Head of caudate nucleus (tissue), 42 donors: ENCODE measurements around the gene GJC1.
"Not testable (repeated sequence)": the region's sequence is repeated elsewhere in the genome, so short reads cannot be mapped to it uniquely, and the experiment has no call there.

Experiments used
- DNase-seq, 42 donors: peaks; one replicate each; pipeline versions ENCODE4 v3.0.0 to v3.0.0-alpha.2; 2020 to 2021; ENCODE audit warnings: mixed read lengths in 7 of 42
- intact Hi-C: fragments of 100-400 bp; cut with DNase I; formaldehyde crosslinking; loops from one replicate; pipeline ENCODE4 v1.15.0; 2022

Gene GJC1

DNA sequence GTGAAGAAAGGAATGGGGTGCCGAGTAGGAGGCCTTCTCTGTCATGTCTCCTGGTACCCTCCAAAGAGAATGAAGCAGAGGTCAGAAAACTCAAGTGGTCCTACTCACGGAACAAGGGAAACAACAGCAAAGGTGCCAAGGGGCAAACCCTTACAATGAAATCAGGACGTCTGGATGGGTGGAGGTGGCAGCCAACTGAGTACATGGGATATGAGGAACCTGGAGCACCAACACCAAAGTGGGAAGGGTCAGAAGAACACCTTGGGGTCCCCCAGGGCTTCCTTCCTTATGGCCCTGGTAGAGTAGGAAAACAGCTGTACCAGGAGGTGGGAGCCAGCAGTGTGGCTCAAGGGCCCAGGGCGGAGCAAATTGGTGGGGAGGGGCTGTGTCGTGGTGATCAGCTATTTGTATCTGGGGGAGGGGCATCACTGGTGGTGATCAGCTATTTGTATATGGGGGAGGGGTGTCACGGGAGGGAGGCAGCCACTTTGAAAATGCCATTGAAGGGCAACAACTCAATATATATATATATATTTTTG, 18.2 kb upstream of the GJC1 start:
- DNase-seq: no peak
- intact Hi-C loops: no loop called here

GRCh38 chr17:44847586-44847985, 17.5 kb upstream of the GJC1 start, which contains the start of gene HIGD1B:
Gene HIGD1B (plus strand): TSS chr17:44847883. CDS start chr17:44848153, 270 bp downstream.
- intact Hi-C loops: no loop called here
- no peak for DNase-seq

DNA sequence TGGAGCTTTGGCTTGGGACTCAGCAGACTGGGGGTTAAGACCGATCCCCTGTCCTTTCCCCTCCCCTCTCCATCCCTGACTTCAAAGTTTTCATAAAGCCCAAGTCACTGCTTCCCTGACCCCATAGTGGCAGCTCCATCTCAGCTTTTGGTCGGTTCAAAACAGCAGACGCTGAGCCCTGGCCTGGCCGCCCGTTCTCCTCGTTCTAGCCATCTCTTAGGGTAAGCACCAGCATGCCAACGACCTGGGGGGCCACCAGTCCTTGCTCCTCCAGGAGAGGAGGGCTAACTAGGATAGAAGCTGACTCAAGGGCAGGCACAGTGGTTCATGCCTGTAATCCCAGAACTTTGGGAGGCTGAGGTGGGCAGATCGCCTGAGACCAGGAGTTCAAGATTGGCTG, 16.1 kb upstream of the GJC1 start:
- no peak for DNase-seq
- intact Hi-C loops: no loop called here

GRCh38 chr17:44844390-44844830, 14.3 kb upstream of the GJC1 start:
- no peak for DNase-seq
- intact Hi-C loops: no loop called here

DNA sequence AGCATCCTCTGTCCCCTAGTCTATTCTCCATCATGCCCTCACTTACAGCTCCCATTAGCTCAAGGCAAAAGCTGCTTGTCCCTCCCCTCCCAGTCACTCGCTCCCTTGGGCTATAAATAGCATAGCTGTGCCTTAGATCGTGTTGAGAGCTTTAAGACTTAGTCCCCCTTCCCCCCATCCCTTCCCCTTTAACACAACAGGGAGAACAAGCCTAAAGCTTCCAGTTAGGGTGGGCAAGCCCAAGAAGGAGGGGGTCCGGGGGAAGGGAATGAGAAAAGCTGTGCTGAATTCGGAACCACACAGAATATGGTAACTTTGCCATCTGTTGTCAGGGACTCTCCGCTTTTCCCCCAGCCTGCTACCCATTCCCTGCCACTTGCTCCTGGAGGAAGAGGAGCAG, 12.7 kb upstream of the GJC1 start:
- intact Hi-C loops: no loop called here
- no peak for DNase-seq

DNA sequence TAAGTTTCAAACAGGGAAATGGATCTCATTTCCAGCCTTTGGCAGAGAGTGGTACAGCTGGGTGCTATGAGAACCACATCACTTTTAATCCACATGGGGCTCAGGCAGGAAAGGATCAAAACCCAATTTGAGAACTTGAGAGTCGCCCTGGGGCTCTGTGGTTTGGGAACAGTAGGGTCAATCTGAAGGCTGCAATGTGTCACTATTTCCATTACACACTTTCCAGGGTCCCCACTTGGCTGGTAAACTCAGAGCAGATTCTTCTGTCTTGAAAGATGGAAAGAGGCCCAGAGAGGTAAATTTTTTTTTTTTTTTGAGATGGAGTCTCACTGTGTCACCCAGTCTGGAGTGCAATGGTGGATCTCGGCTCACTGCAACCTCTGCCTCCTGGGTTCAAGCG, 10.8 kb upstream of the GJC1 start:
- intact Hi-C loops: no loop called here
- DNase-seq: no peak

- no peak for DNase-seq
- intact Hi-C loops: no loop called here
These were observed 10.2 kb upstream of the GJC1 start for GRCh38 chr17:44840274-44840673.

- DNase-seq: no peak
- intact Hi-C loops: no loop called here
These were observed 7.1 kb upstream of the GJC1 start for GRCh38 chr17:44837196-44837595.

DNA sequence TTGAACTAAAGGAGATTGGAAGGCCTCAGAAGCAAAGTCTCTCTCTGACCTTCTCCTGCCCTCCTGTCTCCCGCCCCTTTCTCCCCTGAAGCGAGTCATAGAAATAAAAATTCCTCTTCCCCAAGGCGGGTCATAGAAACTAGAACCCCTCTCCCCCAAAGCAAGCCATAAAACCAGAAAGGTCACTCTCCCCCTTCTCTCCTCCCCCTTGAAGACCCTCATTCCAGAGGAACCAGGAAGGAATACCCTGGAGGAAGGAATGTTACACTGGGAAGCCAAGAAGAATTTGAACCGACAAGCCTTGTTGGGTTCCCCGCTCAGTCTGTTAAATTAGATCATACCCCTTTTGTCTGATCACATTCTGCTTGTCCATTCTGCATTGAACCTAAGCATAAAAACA, 2.7 kb upstream of the GJC1 start:
- intact Hi-C loops: no loop called here
- DNase-seq: no peak

DNA sequence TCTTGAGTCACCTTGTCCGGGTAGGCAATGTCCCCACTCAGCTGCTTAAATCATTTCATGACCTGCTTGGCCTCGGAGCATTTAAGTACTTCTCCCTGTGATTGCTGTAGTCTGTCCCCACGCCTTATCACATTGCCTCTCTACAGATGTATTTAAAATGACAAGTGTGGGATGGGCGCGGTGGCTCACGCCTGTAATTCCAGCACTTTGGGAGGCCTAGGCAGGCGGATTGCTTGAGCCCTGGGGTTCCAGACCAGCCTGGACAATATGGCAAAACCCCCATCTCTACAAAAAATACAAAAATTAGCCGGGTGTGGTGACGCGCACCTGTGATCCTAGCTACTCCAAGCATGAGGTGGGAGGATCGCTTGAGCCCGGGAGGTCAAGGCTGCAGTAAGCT, 1.3 kb upstream of the GJC1 start:
- intact Hi-C loops: no loop called here

DNA sequence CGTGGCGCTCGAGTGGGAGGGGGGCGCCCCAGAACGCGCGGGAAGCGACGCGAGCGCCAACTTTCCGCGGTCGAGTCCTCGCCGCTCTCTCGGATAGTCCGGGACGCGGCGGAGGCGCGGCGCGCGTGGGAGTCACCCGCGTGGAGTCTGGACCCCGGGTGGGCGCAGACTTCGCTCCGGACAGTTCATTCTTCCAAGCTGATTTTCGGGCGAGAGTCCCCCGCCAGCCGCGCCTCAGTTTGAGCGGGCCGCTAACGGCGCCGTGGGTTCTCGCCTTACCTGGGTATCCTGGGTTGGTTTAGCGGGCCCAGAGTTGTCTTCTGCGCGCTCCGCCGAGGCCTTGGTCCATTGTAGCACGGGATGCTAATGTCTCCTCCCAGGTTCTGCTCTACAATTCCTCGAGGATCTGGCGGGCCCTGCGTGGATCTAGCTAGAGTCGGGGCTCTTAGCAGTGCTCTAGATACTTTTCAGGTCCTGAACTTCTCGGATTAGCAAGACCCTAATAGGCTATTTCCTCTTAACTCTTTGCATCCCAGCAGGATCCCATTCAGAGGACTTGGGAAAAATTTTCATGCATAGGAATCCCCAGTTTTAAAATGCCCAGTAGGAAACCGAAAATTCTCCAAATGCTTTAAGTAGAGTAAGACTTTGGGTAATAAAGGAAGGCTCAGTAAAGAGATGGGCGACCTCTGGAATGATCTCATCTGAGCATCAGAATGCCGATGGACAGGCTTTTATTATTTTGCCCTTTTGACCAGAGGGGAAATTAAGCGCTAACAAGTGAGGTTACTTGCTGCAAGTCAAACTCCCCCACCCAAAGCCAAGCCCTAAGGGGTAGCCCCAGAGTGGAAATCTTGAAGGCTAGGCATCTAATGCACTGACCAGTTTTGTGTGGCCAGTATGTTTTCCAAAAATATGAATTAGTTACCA, 537 bp upstream of the GJC1 start:
- peak in 23 of 42 donors; percentile 10 to 50 (median 18) for DNase-seq
- intact Hi-C loops: no loop called here

More for the DNA sequence above, 1.3 kb upstream of the GJC1 start:
- no peak for DNase-seq

DNA sequence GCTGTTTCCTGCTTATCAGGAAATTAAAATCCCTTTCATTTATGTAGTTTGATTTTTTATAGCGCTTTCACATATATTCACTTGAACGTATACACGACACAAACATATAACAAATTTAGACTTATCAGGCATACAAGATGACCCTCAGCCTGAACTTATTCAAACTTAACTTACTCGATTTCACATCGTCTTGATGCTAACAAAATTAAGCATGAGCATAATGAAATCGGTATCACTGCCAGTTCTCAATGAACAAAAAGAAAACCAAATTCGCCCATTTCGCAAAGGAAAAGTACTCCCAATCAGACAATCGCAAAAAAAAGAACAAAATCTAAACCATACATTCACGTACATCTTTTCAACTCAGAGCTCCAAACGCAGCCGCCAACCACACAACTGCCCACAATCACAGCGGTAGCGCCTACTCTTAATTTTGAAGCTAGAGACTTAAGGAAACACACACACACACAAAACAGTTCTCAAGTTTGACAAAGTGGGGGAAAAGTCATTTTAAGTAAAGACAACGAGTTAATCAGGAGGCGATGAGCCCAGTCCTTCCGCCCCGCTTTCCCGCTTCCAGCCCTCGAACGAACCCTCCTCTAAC, 1.1 kb downstream of the GJC1 start:
- DNase-seq: peak in 1 of 42 donors; percentile 8
- intact Hi-C loops: no loop called here

DNA sequence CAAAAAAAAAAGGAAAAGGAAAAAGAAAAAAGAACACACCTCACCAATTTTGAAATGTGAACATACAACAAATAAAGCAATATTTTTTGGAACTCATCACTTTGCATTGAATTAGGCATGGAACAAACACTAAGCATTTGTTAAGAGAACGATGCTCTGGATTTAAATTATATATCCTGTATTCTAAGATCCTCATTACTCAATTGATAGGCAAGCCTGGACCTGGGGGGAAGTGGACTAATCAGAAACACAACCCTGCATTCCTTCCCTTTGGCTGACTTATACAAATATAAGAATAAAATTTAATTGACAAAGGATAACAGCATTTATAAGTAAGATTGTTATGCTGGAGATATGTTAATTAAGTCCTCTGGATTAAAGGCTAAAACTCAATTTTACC, 2.2 kb downstream of the GJC1 start:
- DNase-seq: no peak
- intact Hi-C loops: no loop called here

- no peak for DNase-seq
- intact Hi-C loops: no loop called here
These were observed 3.8 kb downstream of the GJC1 start for GRCh38 chr17:44826123-44826790.

DNA sequence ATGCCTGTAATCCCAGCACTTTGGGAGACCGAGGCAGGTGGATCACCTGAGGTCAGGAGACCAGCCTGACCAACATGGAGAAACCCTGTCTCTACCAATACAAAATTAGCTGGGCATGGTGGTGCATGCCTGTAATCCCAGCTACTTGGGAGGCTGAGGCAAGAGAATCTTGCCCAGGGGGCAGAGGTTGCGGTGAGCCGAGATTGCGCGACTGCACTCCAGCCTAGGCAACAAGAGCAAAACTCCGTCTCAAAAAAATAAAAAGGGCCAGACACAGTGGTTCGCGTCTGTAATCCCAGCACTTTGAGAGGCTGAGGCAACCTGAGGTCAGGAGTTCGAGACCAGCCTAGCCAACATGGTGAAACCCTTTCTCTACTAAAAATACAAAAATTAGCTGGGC, 4.9 kb downstream of the GJC1 start:
- DNase-seq, intact Hi-C loops: not testable (repeated sequence)

- intact Hi-C loops: no loop called here
- peak in 5 of 42 donors; percentile 3 to 48 (median 11) for DNase-seq
These were observed 9.4 kb downstream of the GJC1 start for GRCh38 chr17:44820631-44821212.

- peak in 1 of 42 donors; percentile 16 for DNase-seq
- intact Hi-C loops: not testable (repeated sequence)
These were observed 11.6 kb downstream of the GJC1 start for GRCh38 chr17:44818508-44818907.

DNA sequence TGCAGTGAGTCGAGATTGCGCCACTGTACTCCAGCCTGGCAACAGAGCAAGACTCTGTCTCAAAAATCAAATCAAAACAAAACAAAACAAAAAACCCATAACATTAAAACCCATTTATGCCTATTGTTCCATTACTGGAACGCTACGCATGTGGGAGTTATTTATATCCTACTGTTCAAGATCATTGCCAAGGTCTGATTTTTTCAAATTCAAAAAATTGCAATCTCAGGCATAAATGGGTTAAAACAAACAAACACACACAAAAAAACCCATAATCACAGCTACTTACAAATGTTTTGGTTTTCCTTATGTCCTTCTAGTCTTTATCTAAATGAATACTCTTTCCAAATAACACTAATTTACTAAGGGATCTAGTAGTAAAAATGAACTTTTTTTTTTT, 17.8 kb downstream of the GJC1 start:
- DNase-seq: no peak
- intact Hi-C loops: no loop called here

GRCh38 chr17:44808656-44809388, 21.3 kb downstream of the GJC1 start:
- DNase-seq, intact Hi-C loops: not testable (repeated sequence)
